C4-2B (cell line): Measurements from ENCODE around the gene MEIS1.

Source experiments
- CTCF ChIP-seq: fragments of 450-650 bp; conservative IDR thresholded peaks from 2 replicates; pipeline ENCODE4 v1.5.1; 2017; ENCODE audit warnings: mild to moderate bottlenecking
- ZFX ChIP-seq: fragments of 450-650 bp; IDR thresholded peaks from 2 replicates; pipeline ENCODE4 v1.6.1; 2017

- TF ChIP-seq ZFX (no peak), CTCF (no peak)
Observed at GRCh38 chr2:66445925-66446871, 11.3 kb downstream of the MEIS1 start.
